Suprapubic skin (tissue), 4 donors: ENCODE measurements around the gene GPC4. TPM values are rescaled to one million over a fixed set of nuclear protein-coding genes. Genes with fewer than 3 reads are reported as not detected.

Source experiments
- DNase-seq, 2 donors: peaks; one replicate each; pipeline ENCODE4 v3.0.0-alpha.2; 2019; ENCODE audit warnings: low spot score in 2 of 2
- H3K27ac ChIP-seq: fragments of 200-600 bp; sonication (generic); one replicate; pipeline ENCODE4 v1.5.1; 2019
- H3K27me3 ChIP-seq: fragments of 200-600 bp; sonication (generic); one replicate; pipeline ENCODE4 v1.5.1; 2019
- H3K36me3 ChIP-seq: fragments of 200-600 bp; sonication (generic); one replicate; pipeline ENCODE4 v1.5.1; 2019
- H3K4me1 ChIP-seq: fragments of 200-600 bp; sonication (generic); one replicate; pipeline ENCODE4 v1.5.1; 2019
- H3K4me3 ChIP-seq: fragments of 200-600 bp; sonication (generic); one replicate; pipeline ENCODE4 v1.5.1; 2019; ENCODE audit warnings: mild to moderate bottlenecking
- H3K9me3 ChIP-seq: fragments of 200-600 bp; sonication (generic); one replicate; pipeline ENCODE4 v1.5.1; 2019
- CTCF ChIP-seq, 2 donors: fragments of 200-600 bp in 1 of 2; fragments of 450-650 bp in 1 of 2; sonication (generic) in 1 of 2; IDR thresholded peaks; one replicate each; pipeline ENCODE4 v1.5.1; 2016 to 2019; ENCODE audit warnings: antibody characterized with exemption in 2 of 2, mild to moderate bottlenecking in 1 of 2, moderate library complexity in 1 of 2
- EP300 ChIP-seq: sonication (generic); formaldehyde crosslinking; IDR thresholded peaks from one replicate; pipeline ENCODE4 v1.6.1; 2017; ENCODE audit warnings: antibody characterized with exemption
- POLR2A ChIP-seq, 2 donors: fragments of 450-650 bp; IDR thresholded peaks; one replicate each; pipeline ENCODE4 v1.6.1; 2017; ENCODE audit warnings: antibody characterized with exemption in 2 of 2, mild to moderate bottlenecking in 2 of 2, moderate library complexity in 2 of 2
- POLR2AphosphoS5 ChIP-seq, 3 donors: sonication (generic); formaldehyde crosslinking; IDR thresholded peaks; one replicate each; pipeline ENCODE4 v1.6.1; 2017; ENCODE audit warnings: antibody characterized with exemption in 3 of 3
- WGBS: methylation state at CpG from one replicate; pipeline ENCODE4 v1.1.5; 2018; 5-methylcytosine and 5-hydroxymethylcytosine counted together
- total RNA-seq, 4 donors: library from RNA; depleted of rRNA; stranded (reverse); fragments of >200 nt; gene quantifications; one replicate each; pipeline ENCODE4 v1.1.0, GENCODE V29; 2016

GPC4 gene
- total RNA-seq, 4 donors from 2014 or later = 2.3 to 4.1 (median 3.1) TPM

GRCh38 chrX:133437356-133437755 lies 22.1 kb upstream of the GPC4 start:
- Histone ChIP-seq H3K9me3 (no peaks in the 10 kb centered on the region), H3K4me3 (no peak overlapping the region), H3K4me1 (no peaks in the 10 kb centered on the region), H3K36me3 (no peaks in the 10 kb centered on the region), H3K27ac (no peak overlapping the region), H3K27me3 (no peaks in the 10 kb centered on the region)
- DNase-seq = no peak
- TF ChIP-seq EP300 = no peak
- WGBS = 60% methylated on average over 4 of the region's 4 CpGs

- H3K27me3 ChIP-seq = no peaks in the 10 kb centered on the region
- no peak for TF ChIP-seq POLR2AphosphoS5 (IDR thresholded peaks at IDR 0.05)
- TF ChIP-seq POLR2A (IDR thresholded peaks at IDR 0.05) = no peak
- no peak for TF ChIP-seq EP300
- no peak for TF ChIP-seq CTCF (IDR thresholded peaks at IDR 0.05)
- H3K36me3 ChIP-seq = no peaks in the 10 kb centered on the region
- H3K27ac ChIP-seq = no peak overlapping the region
- H3K4me3 ChIP-seq = no peak overlapping the region
- H3K4me1 ChIP-seq = no peaks in the 10 kb centered on the region
- no peak for DNase-seq
- H3K9me3 ChIP-seq = no peaks in the 10 kb centered on the region
- WGBS = 59% methylated on average over 6 of the region's 6 CpGs
These were observed 20.3 kb upstream of the GPC4 start for GRCh38 chrX:133435544-133436124.

- H3K4me1 ChIP-seq = no peaks in the 10 kb centered on the region
- no peaks in the 10 kb centered on the region for H3K9me3 ChIP-seq
- no peaks in the 10 kb centered on the region for H3K27me3 ChIP-seq
- 69% methylated on average over 4 of the region's 4 CpGs for WGBS
- no peak overlapping the region for H3K27ac ChIP-seq
- TF ChIP-seq POLR2AphosphoS5 (IDR thresholded peaks at IDR 0.05) (no peak), POLR2A (IDR thresholded peaks at IDR 0.05) (no peak), CTCF (IDR thresholded peaks at IDR 0.05) (no peak), EP300 (no peak)
- no peak overlapping the region for H3K4me3 ChIP-seq
- no peak for DNase-seq
- no peaks in the 10 kb centered on the region for H3K36me3 ChIP-seq
These were observed 19.0 kb upstream of the GPC4 start for GRCh38 chrX:133434197-133434820.

- Histone ChIP-seq H3K27me3 (no peaks in the 10 kb centered on the region), H3K9me3 (no peaks in the 10 kb centered on the region), H3K4me3 (no peak overlapping the region), H3K36me3 (no peaks in the 10 kb centered on the region), H3K4me1 (no peaks in the 10 kb centered on the region), H3K27ac (no peak overlapping the region)
- TF ChIP-seq EP300 (no peak), POLR2A (IDR thresholded peaks at IDR 0.05) (no peak), CTCF (IDR thresholded peaks at IDR 0.05) (no peak), POLR2AphosphoS5 (IDR thresholded peaks at IDR 0.05) (no peak)
- 94% methylated on average over 2 of the region's 2 CpGs for whole genome bisulfite sequencing
- DNase-seq = no peak
These were observed 4.6 kb upstream of the GPC4 start for GRCh38 chrX:133419911-133420310.

GRCh38 chrX:133418588-133418987 lies 3.3 kb upstream of the GPC4 start:
- DNase-seq = no peak
- TF ChIP-seq CTCF (IDR thresholded peaks at IDR 0.05) (no peak), POLR2A (IDR thresholded peaks at IDR 0.05) (no peak), POLR2AphosphoS5 (IDR thresholded peaks at IDR 0.05) (no peak), EP300 (no peak)
- Histone ChIP-seq H3K27ac (no peak overlapping the region), H3K9me3 (no peaks in the 10 kb centered on the region), H3K27me3 (no peaks in the 10 kb centered on the region), H3K4me3 (no peak overlapping the region), H3K4me1 (no peaks in the 10 kb centered on the region), H3K36me3 (no peaks in the 10 kb centered on the region)
- WGBS = 66% methylated on average over 2 of the region's 2 CpGs

GRCh38 chrX:133417364-133417763 lies 2.1 kb upstream of the GPC4 start:
- H3K4me3 ChIP-seq = no peak overlapping the region
- H3K27me3 ChIP-seq = no peaks in the 10 kb centered on the region
- no peak overlapping the region for H3K27ac ChIP-seq
- no peaks in the 10 kb centered on the region for H3K9me3 ChIP-seq
- no peaks in the 10 kb centered on the region for H3K4me1 ChIP-seq
- H3K36me3 ChIP-seq = no peaks in the 10 kb centered on the region
- no peak for DNase-seq
- no peak for TF ChIP-seq CTCF (IDR thresholded peaks at IDR 0.05)
- TF ChIP-seq EP300 = no peak
- no peak for TF ChIP-seq POLR2A (IDR thresholded peaks at IDR 0.05)
- no peak for TF ChIP-seq POLR2AphosphoS5 (IDR thresholded peaks at IDR 0.05)
- 48% methylated on average over 6 of the region's 6 CpGs for WGBS
